Measurements from ENCODE around the gene LGALSL.

- TF ChIP-seq CTCF (conservative IDR thresholded peaks at IDR 0.05; ENCODE audit: low read length) (no peak), EZH2phosphoT487 (IDR thresholded peaks at IDR 0.05; ENCODE audit: borderline replicate concordance, low read depth, low read length) (no peak)
Observed at GRCh38 chr2:64474121-64474571, 20.2 kb downstream of the LGALSL start.

Measured in OCI-LY7 (cell line).